Stomach (tissue), 4 donors: ENCODE data around the gene PCARE.

Experiments used
- CTCF ChIP-seq, 7 experiments: fragments of 450-650 bp in 4 of 7; fragments of 200-600 bp in 3 of 7; sonication (generic) in 3 of 7; IDR thresholded peaks; one replicate each; pipeline ENCODE4 v1.5.1; 2016 to 2019; ENCODE audit warnings: antibody characterized with exemption in 7 of 7, control low read depth in 2 of 7, mild to moderate bottlenecking in 1 of 7
- EP300 ChIP-seq: sonication (generic); formaldehyde crosslinking; IDR thresholded peaks from one replicate; pipeline ENCODE4 v1.6.1; 2017; ENCODE audit warnings: antibody characterized with exemption

- TF ChIP-seq CTCF (IDR thresholded peaks at IDR 0.05), result no peak
- no peak for TF ChIP-seq EP300
Measured at GRCh38 chr2:29120846-29121245, 46.5 kb upstream of the PCARE start.
